ENCODE results near the gene RSKR.
A peak's percentile ranks its signal among the peaks of the same experiment; 100 is the strongest.

The RSKR gene

DNA sequence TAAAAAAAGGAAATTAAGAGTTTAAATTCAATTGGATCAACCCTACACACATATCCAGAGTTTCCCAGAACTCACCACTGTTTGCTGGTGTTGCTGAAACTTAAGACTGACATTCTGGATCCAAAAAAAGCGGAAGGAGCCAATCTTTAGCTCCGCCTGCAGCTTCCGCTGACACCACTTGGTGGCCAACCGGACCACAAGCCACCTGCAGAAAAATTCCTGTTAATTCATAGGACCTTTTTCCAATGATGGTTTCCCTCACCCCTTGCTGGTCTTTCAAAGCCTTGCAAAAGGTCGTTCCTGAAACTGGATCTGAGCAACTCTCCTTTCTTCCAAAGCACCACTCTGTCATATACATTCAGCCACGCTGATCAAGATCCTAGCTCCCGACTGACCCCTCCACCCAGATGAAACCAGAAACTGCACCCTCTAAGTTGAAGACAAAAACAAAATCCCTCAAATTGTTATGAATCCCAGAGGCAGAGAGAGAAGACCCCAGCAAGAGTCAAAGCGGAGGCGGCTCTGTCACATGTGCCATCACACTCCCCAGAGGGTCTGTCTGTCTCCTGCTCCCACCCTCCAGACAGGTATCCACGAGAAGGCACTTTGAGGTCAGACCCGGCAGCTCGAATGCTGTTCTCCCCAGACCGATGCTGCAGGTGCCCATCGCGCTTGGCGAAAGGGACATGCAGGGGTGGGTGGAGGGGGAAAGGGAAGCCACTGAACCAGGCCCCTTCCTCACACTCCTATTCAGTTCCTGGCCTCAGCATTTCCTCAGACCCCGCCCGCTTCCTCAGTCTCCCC lies 30.2 kb upstream of the RSKR start:
- Histone ChIP-seq H3K9me3 (ENCODE audit: control insufficient read depth, insufficient read depth, low read length) (no peaks in the 10 kb centered on the region), H3K4me1 (ENCODE audit: insufficient read depth, low read length) (no peaks in the 10 kb centered on the region; the same call in 1 of the 2 replicates), H3K9ac (ENCODE audit: low read depth, low read length) (peak overlapping the region; percentile 91), H3K36me3 (ENCODE audit: insufficient read depth, low read length) (peaks cover 41% of the 10 kb centered on the region)

GRCh38 chr17:28641579-28641978 lies 27.6 kb upstream of the RSKR start:
- H3K4me1 ChIP-seq (ENCODE audit: insufficient read depth, low read length), result no peaks in the 10 kb centered on the region; the same call in 1 of the 2 replicates
- no peak overlapping the region for H3K9ac ChIP-seq (ENCODE audit: low read depth, low read length)
- H3K9me3 ChIP-seq (ENCODE audit: control insufficient read depth, insufficient read depth, low read length), result no peaks in the 10 kb centered on the region
- H3K36me3 ChIP-seq (ENCODE audit: insufficient read depth, low read length), result peaks cover 52% of the 10 kb centered on the region

- no peaks in the 10 kb centered on the region for H3K4me1 ChIP-seq (ENCODE audit: insufficient read depth, low read length)
- H3K36me3 ChIP-seq (ENCODE audit: insufficient read depth, low read length), result peaks cover 71% of the 10 kb centered on the region
- H3K9me3 ChIP-seq (ENCODE audit: control insufficient read depth, insufficient read depth, low read length), result no peaks in the 10 kb centered on the region
- H3K9ac ChIP-seq (ENCODE audit: low read depth, low read length), result no peak overlapping the region
Measured at GRCh38 chr17:28635506-28635905, 21.5 kb upstream of the RSKR start.

GRCh38 chr17:28634206-28634865 lies 20.4 kb upstream of the RSKR start:
- Histone ChIP-seq H3K36me3 (ENCODE audit: insufficient read depth, low read length) (peaks cover 65% of the 10 kb centered on the region), H3K9me3 (ENCODE audit: control insufficient read depth, insufficient read depth, low read length) (no peaks in the 10 kb centered on the region), H3K4me1 (ENCODE audit: insufficient read depth, low read length) (no peaks in the 10 kb centered on the region), H3K9ac (ENCODE audit: low read depth, low read length) (no peak overlapping the region)

GRCh38 chr17:28626818-28627217 lies 12.8 kb upstream of the RSKR start:
- Histone ChIP-seq H3K4me1 (ENCODE audit: insufficient read depth, low read length) (no peaks in the 10 kb centered on the region), H3K9ac (ENCODE audit: low read depth, low read length) (no peak overlapping the region), H3K9me3 (ENCODE audit: control insufficient read depth, insufficient read depth, low read length) (no peaks in the 10 kb centered on the region), H3K36me3 (ENCODE audit: insufficient read depth, low read length) (peaks cover 41% of the 10 kb centered on the region)

DNA sequence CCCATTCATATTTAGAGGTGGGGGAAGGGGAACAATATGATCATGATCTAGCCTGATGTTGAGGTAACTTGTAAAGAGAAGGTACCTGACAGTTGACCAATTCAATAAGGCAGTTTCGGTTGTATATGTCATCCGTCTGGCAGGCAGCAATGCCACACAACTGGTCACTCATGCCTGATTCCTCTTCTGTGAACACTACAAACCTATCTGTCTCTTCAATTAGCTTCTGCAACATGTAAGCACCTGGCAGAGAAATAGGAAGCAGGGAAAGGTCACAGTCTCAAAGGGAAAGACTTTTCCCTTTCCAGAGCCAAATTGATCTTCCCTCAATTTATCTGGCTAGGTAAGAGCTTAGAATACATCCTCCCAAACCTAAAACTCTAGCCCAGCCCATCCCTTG lies 10.2 kb upstream of the RSKR start:
- Histone ChIP-seq H3K4me1 (ENCODE audit: insufficient read depth, low read length) (no peaks in the 10 kb centered on the region), H3K36me3 (ENCODE audit: insufficient read depth, low read length) (peaks cover 52% of the 10 kb centered on the region), H3K9ac (ENCODE audit: low read depth, low read length) (no peak overlapping the region), H3K9me3 (ENCODE audit: control insufficient read depth, insufficient read depth, low read length) (no peaks in the 10 kb centered on the region)

DNA sequence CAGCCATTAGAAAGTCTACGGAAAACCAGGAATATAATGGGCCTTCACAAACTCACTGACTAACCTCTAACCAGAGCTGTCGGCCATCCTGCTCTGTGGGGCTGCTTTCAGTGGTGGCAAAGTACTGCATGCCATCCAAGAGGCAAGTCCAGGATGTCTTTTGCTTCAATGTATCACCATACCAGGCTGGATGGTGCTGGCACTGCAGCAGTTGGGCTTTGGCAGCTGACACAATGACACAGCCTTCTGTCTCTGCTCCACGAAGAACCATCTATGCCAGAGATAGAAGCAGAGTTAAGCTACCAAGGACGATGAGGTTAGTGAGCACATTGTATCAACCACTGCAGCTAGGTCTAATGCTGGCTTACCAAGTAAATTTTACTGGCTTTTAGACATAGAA lies 9.7 kb upstream of the RSKR start:
- Histone ChIP-seq H3K36me3 (ENCODE audit: insufficient read depth, low read length) (peaks cover 57% of the 10 kb centered on the region), H3K4me1 (ENCODE audit: insufficient read depth, low read length) (no peaks in the 10 kb centered on the region), H3K9me3 (ENCODE audit: control insufficient read depth, insufficient read depth, low read length) (no peaks in the 10 kb centered on the region), H3K9ac (ENCODE audit: low read depth, low read length) (no peak overlapping the region)

GRCh38 chr17:28622186-28622585 lies 8.2 kb upstream of the RSKR start:
- H3K9ac ChIP-seq (ENCODE audit: low read depth, low read length), result no peak overlapping the region
- no peaks in the 10 kb centered on the region for H3K9me3 ChIP-seq (ENCODE audit: control insufficient read depth, insufficient read depth, low read length)
- H3K36me3 ChIP-seq (ENCODE audit: insufficient read depth, low read length), result peaks cover 55% of the 10 kb centered on the region
- H3K4me1 ChIP-seq (ENCODE audit: insufficient read depth, low read length), result no peaks in the 10 kb centered on the region

DNA sequence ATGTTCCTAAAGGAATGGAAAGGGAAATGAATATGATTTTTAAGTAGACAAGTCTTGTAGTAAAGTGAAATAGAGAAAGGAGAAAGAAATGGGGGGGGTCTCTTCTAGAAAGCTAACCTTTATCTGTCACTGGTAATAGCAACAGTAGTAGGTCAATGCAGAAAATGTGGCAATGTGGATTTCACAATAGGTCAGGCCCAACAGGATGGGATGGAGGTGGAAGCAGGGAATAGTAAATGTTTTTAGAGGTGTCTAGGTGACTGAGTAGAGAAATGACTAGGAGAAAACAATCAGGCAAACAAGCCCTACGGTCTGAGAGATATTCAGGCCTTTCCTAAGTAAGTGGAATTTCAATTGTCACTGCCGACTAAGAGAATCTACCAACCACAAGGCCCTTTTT lies 6.0 kb upstream of the RSKR start:
- H3K4me1 ChIP-seq (ENCODE audit: insufficient read depth, low read length), result no peaks in the 10 kb centered on the region
- no peak overlapping the region for H3K9ac ChIP-seq (ENCODE audit: low read depth, low read length)
- H3K9me3 ChIP-seq (ENCODE audit: control insufficient read depth, insufficient read depth, low read length), result no peaks in the 10 kb centered on the region
- peaks cover 66% of the 10 kb centered on the region for H3K36me3 ChIP-seq (ENCODE audit: insufficient read depth, low read length)

- peaks cover 63% of the 10 kb centered on the region for H3K36me3 ChIP-seq (ENCODE audit: insufficient read depth, low read length)
- H3K4me1 ChIP-seq (ENCODE audit: insufficient read depth, low read length), result no peaks in the 10 kb centered on the region
- H3K9ac ChIP-seq (ENCODE audit: low read depth, low read length), result no peak overlapping the region
- no peaks in the 10 kb centered on the region for H3K9me3 ChIP-seq (ENCODE audit: control insufficient read depth, insufficient read depth, low read length)
Measured at GRCh38 chr17:28618464-28618863, 4.5 kb upstream of the RSKR start.

- Histone ChIP-seq H3K36me3 (ENCODE audit: insufficient read depth, low read length) (peaks cover 60% of the 10 kb centered on the region), H3K4me1 (ENCODE audit: insufficient read depth, low read length) (no peaks in the 10 kb centered on the region), H3K9ac (ENCODE audit: low read depth, low read length) (no peak overlapping the region), H3K9me3 (ENCODE audit: control insufficient read depth, insufficient read depth, low read length) (no peaks in the 10 kb centered on the region)
Measured at GRCh38 chr17:28616281-28616680, 2.3 kb upstream of the RSKR start.

DNA sequence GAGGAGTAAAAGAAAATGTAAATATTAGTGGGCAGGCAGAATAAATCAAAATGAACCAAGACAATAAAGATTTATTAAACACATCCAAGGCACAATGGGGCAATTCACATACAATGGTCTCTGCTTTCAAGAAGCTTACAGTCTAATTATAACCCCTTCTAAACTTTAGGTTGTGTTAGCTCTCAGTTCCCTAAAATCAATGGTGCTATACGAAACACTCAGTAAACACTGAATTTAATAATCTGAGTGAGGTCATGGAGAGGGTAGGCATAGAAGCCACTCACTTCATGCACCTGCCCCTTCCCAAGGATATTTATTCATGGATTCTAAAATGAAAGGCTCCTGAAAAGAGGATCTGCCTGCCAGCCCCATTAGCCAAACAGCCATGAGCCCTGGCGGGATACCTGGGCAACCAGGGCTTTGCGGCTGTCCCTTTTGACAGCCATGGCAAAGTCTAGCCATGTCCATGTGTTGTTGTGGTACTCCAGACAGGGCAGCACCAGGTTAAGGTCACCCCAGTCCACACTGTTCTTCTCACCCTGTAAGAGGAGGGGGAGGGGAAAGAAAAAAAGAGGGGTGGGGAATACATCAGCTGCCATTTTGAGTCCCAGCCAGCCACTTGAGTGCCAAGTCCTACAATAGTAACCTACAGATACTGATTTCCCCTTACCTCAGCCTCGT lies 1.4 kb upstream of the RSKR start:
- peaks cover 56% of the 10 kb centered on the region for H3K36me3 ChIP-seq (ENCODE audit: insufficient read depth, low read length)

DNA sequence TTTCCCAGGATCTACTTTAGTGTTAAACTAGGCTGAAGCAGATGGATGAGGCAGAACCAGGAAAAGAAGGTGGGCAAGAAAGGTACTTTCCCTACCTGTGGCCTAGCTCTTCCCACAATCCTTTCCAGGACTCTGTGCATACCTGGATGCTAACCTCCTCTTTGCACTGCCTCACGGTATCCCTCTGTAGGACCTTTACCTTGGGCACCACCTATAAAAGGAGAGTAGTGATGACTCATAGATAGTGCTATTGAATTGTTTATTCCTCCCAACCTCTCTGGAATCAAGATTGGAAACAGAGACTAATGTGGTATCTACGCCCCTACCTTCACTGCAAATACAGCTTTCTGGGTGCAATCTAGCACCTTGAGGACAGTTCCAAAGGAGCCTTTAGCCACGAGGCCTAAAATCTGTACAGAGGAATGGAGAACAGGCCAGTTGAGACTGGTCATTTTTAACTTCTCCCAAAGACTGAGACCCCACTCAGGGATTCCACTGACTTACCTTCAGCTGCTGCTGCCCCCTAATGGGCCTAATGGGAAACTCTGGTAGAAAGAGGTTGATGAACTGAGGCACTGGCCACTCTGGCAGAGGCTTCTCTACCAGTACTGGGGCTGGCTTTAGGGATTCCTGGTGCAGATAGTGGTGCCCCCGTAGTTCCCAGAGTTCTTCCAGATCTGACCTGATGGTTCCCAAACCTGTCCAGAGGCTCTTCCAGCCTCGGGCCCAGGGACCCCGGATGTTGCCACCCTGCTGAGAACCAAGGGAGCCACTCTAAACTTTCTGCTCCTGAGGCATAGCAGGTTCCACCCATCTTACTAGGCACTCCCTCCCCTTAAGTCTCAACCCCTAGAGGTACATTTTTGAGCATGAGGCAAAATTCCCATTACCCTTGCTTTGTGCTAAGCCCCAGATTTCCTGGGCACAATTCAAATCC lies 781 bp downstream of the RSKR start:
- H3K36me3 ChIP-seq (ENCODE audit: insufficient read depth, low read length), result peaks cover 43% of the 10 kb centered on the region
- no peaks in the 10 kb centered on the region for H3K4me1 ChIP-seq (ENCODE audit: insufficient read depth, low read length)
- no peak overlapping the region for H3K9ac ChIP-seq (ENCODE audit: low read depth, low read length)
- H3K9me3 ChIP-seq (ENCODE audit: control insufficient read depth, insufficient read depth, low read length), result no peaks in the 10 kb centered on the region

More for the DNA sequence above, 1.4 kb upstream of the RSKR start:
- Histone ChIP-seq H3K9me3 (ENCODE audit: control insufficient read depth, insufficient read depth, low read length) (no peaks in the 10 kb centered on the region), H3K9ac (ENCODE audit: low read depth, low read length) (no peak overlapping the region), H3K4me1 (ENCODE audit: insufficient read depth, low read length) (no peaks in the 10 kb centered on the region)

DNA sequence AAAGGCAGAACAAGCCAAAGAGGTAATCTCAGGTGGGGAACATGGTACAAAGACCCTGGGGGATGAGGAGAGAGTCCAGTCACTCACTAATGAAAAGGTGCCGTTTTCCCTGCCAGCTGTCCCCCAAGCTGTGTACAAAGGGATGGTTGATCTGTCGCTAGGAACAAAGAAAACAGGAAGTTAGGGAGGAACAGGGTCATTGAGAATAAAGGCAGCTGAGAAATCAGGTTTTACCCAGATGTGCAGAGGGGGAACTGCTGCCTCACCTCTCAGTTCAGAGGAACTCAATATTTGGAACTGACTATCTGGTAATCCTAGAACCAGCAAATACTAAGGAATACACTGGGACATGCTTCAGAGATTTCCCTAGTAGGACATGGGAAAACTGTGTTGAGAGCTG lies 1.5 kb downstream of the RSKR start:
- Histone ChIP-seq H3K4me1 (ENCODE audit: insufficient read depth, low read length) (no peaks in the 10 kb centered on the region), H3K9ac (ENCODE audit: low read depth, low read length) (no peak overlapping the region), H3K36me3 (ENCODE audit: insufficient read depth, low read length) (peaks cover 42% of the 10 kb centered on the region), H3K9me3 (ENCODE audit: control insufficient read depth, insufficient read depth, low read length) (no peaks in the 10 kb centered on the region)
